ENCODE results near the gene SLC38A10. TPM values are rescaled to one million over a fixed set of nuclear protein-coding genes. Genes with fewer than 3 reads are reported as not detected.

Gene SLC38A10
- total and polyA plus RNA-seq, 10 of the 15 experiments (the other 5 are each of a cell fraction or from before 2014, with no cell fraction given): 0.52 to 67.9 (median 22.1) TPM

- TF ChIP-seq NR2F1 (conservative IDR thresholded peaks at IDR 0.05) (no peak), CREM (IDR thresholded peaks at IDR 0.05; ENCODE audit: low read depth) (no peak), IRF5 (IDR thresholded peaks at IDR 0.05; ENCODE audit: borderline replicate concordance) (no peak), IKZF1 (conservative IDR thresholded peaks at IDR 0.05) (no peak), ASH2L (IDR thresholded peaks at IDR 0.05; ENCODE audit: borderline replicate concordance, low read depth) (no peak)
Measured at GRCh38 chr17:81260171-81260570, 34.9 kb downstream of the SLC38A10 start (continued).

DNA sequence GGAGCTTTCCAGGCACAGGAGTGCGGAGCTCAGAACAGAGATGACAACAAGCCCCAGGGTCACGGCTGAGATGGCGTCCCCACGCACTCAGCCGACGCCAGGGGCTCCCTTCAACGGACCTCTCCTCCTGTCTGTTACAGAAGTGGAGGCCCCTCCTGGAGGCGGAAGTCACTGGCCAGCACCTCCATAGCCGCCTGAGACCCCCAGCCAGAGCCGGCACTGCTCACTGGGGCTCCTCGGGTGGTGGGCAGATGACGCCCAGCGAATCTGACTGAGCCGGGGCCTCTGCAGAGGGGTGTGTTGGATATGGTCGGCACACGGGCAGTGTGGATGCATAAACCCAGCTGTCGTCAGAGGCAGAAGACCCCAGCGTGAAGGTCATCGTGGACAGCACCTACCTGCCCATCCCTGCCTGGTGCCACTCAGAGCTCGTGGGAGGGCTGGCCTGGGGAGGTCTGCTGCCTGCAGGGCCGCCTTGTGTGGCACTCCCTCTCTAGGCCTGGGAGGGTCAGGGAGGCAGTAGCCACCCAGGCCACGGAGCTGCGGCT, 36.0 kb downstream of the SLC38A10 start:
- H3K79me2 ChIP-seq (ENCODE audit: control insufficient read depth, insufficient read depth, low read length): no peaks in the 10 kb centered on the region
- H3K4me3 ChIP-seq: no peak overlapping the region
- no peak for ATAC-seq
- WGBS (ENCODE audit: insufficient coverage, insufficient replicate concordance, low lambda C conversion rate, missing lambda C conversion rate): 81% methylated on average over 23 of the region's 23 CpGs
- no peak for DNase-seq (ENCODE audit: low read depth, low spot score)
- ChIA-PET SMC1A (ENCODE audit: uncharacterized antibody, unreplicated experiment) (no interaction called here), POLR2A (interaction anchor here (0.6 kb wide), 1 partner anchor 12 kb away, joined by 6 read pairs; no protein-coding TSS in a partner anchor), RAD21 (ENCODE audit: unreplicated experiment) (no interaction called here), CTCF (interaction anchor here (0.8 to 1.2 kb wide), 2 partner anchors 226 to 342 kb away, joined by 3 read pairs; no protein-coding TSS in a partner anchor)
- H4K20me1 ChIP-seq (ENCODE audit: control insufficient read depth, insufficient read depth): no peaks in the 10 kb centered on the region
- H3K4me2 ChIP-seq (ENCODE audit: control insufficient read depth, insufficient read depth): no peak overlapping the region
- peaks cover 9 to 22% of the 10 kb centered on the region in 2 experiments; a peak in 3 of 4 replicates for H3K36me3 ChIP-seq (ENCODE audit: control insufficient read depth in 2 of 2, insufficient read depth in 2 of 2, low read length in 1 of 2)
- H3K27me3 ChIP-seq (replicated peaks in 1 of 2; ENCODE audit: control insufficient read depth in 2 of 2, insufficient read depth in 2 of 2, low read length in 1 of 2): no peaks in the 10 kb centered on the region
- intact Hi-C loops (cut with micrococcal nuclease; ENCODE audit: unreplicated experiment): loop anchor here (10.0 kb wide), 1 partner anchor 256 kb away; the partner anchor contains the start of gene ACTG1
- in situ Hi-C loops (cut with MboI): loop anchor here (5.0 kb wide), 1 partner anchor 218 kb away; no protein-coding TSS in a partner anchor
- no peaks in the 10 kb centered on the region for H3K4me1 ChIP-seq (ENCODE audit: control insufficient read depth, insufficient read depth, low read length)
- H3K9me3 ChIP-seq (replicated peaks; ENCODE audit: control insufficient read depth, insufficient read depth, low read length): no peaks in the 10 kb centered on the region
- no peak overlapping the region for H2AFZ ChIP-seq (ENCODE audit: control insufficient read depth, low read depth, low read length)
- no peak overlapping the region for H3K27ac ChIP-seq (ENCODE audit: control insufficient read depth, insufficient read depth)
- BruUV-seq (replicated peaks): no TSS peak
- no peak overlapping the region for H3K9ac ChIP-seq (ENCODE audit: control insufficient read depth, insufficient read depth, low read length)
- FAIRE-seq: no peak
- TF ChIP-seq, protein P1, sequence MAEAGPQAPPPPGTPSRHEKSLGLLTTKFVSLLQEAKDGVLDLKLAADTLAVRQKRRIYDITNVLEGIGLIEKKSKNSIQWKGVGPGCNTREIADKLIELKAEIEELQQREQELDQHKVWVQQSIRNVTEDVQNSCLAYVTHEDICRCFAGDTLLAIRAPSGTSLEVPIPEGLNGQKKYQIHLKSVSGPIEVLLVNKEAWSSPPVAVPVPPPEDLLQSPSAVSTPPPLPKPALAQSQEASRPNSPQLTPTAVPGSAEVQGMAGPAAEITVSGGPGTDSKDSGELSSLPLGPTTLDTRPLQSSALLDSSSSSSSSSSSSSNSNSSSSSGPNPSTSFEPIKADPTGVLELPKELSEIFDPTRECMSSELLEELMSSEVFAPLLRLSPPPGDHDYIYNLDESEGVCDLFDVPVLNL (IDR thresholded peaks at IDR 0.05; ENCODE audit: low read depth, low read length): no peak
- TF ChIP-seq, protein P2, sequence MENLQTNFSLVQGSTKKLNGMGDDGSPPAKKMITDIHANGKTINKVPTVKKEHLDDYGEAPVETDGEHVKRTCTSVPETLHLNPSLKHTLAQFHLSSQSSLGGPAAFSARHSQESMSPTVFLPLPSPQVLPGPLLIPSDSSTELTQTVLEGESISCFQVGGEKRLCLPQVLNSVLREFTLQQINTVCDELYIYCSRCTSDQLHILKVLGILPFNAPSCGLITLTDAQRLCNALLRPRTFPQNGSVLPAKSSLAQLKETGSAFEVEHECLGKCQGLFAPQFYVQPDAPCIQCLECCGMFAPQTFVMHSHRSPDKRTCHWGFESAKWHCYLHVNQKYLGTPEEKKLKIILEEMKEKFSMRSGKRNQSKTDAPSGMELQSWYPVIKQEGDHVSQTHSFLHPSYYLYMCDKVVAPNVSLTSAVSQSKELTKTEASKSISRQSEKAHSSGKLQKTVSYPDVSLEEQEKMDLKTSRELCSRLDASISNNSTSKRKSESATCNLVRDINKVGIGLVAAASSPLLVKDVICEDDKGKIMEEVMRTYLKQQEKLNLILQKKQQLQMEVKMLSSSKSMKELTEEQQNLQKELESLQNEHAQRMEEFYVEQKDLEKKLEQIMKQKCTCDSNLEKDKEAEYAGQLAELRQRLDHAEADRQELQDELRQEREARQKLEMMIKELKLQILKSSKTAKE (IDR thresholded peaks at IDR 0.05; ENCODE audit: low read depth, poor library complexity, severe bottlenecking): no peak
- TF ChIP-seq, protein P3, sequence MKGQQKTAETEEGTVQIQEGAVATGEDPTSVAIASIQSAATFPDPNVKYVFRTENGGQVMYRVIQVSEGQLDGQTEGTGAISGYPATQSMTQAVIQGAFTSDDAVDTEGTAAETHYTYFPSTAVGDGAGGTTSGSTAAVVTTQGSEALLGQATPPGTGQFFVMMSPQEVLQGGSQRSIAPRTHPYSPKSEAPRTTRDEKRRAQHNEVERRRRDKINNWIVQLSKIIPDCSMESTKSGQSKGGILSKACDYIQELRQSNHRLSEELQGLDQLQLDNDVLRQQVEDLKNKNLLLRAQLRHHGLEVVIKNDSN (IDR thresholded peaks at IDR 0.05; ENCODE audit: borderline replicate concordance, extremely low read length, insufficient read depth, low read depth, low read length): no peak
- no peak for TF ChIP-seq HCFC1 (IDR thresholded peaks at IDR 0.05; ENCODE audit: low read length)
- no peak for TF ChIP-seq MEF2B (IDR thresholded peaks at IDR 0.05; ENCODE audit: partially characterized antibody, poor library complexity, severe bottlenecking)
- no peak for TF ChIP-seq SPI1 (IDR thresholded peaks at IDR 0.05; ENCODE audit: borderline replicate concordance, insufficient read depth, low read depth, low read length)
- TF ChIP-seq POLR2A (IDR thresholded peaks at IDR 0.05; ENCODE audit: low read depth, low read length): no peak
- TF ChIP-seq ZBTB4 (CRISPR knock-in tag; IDR thresholded peaks at IDR 0.05): no peak
